Nephron (organoid): ENCODE data around the gene DLST.

ENCODE experiments used
- H3K27ac Mint-ChIP-seq, 3 experiments: 2 replicates each; pipeline ENCODE4 v1.8.0; 2020; ENCODE audit warnings: mixed read lengths in 3 of 3, mild to moderate bottlenecking in 2 of 3, moderate library complexity in 1 of 3
- H3K27me3 Mint-ChIP-seq: 2 replicates; pipeline ENCODE4 v1.8.0; 2021; ENCODE audit warnings: low read depth, mild to moderate bottlenecking, moderate library complexity, mixed read lengths
- H3K36me3 Mint-ChIP-seq: 2 replicates; pipeline ENCODE4 v1.8.0; 2020; ENCODE audit warnings: low read depth, mixed read lengths
- H3K4me1 Mint-ChIP-seq: 2 replicates; pipeline ENCODE4 v1.8.0; 2020; ENCODE audit warnings: mixed read lengths
- H3K4me3 Mint-ChIP-seq, 3 experiments: 2 replicates each; pipeline ENCODE4 v1.8.0; 2020; ENCODE audit warnings: mild to moderate bottlenecking in 3 of 3, mixed read lengths in 3 of 3, moderate library complexity in 2 of 3
- H3K9me3 Mint-ChIP-seq: 2 replicates; pipeline ENCODE4 v1.8.0; 2020; ENCODE audit warnings: mixed read lengths
- CTCF ChIP-seq, 3 experiments: fragments of 200-600 bp; sonication (generic); IDR thresholded peaks; one replicate each; pipeline ENCODE4 v1.5.0; 2021; ENCODE audit warnings: antibody characterized with exemption in 3 of 3; ENCODE audit not compliant: unreplicated experiment in 3 of 3

Gene DLST

GRCh38 chr14:74846968-74847665 lies 34.6 kb upstream of the DLST start:
- Mint-ChIP-seq H3K4me1 (peaks cover 49% of the 10 kb centered on the region), H3K27ac (peak overlapping the region; percentile 54 to 85 (median 55)), H3K36me3 (no peaks in the 10 kb centered on the region), H3K9me3 (no peaks in the 10 kb centered on the region), H3K4me3 (no peak overlapping the region), H3K27me3 (no peaks in the 10 kb centered on the region)
- no peak for TF ChIP-seq CTCF (IDR thresholded peaks at IDR 0.05; ENCODE audit: unreplicated experiment in 3 of 3)

GRCh38 chr14:74848768-74849167 lies 32.9 kb upstream of the DLST start:
- no peak for TF ChIP-seq CTCF (IDR thresholded peaks at IDR 0.05; ENCODE audit: unreplicated experiment in 3 of 3)
- H3K4me3 Mint-ChIP-seq = no peak overlapping the region
- no peaks in the 10 kb centered on the region for H3K27me3 Mint-ChIP-seq
- peaks cover 51% of the 10 kb centered on the region for H3K4me1 Mint-ChIP-seq
- H3K27ac Mint-ChIP-seq = no peak overlapping the region
- H3K36me3 Mint-ChIP-seq = no peaks in the 10 kb centered on the region
- no peaks in the 10 kb centered on the region for H3K9me3 Mint-ChIP-seq

GRCh38 chr14:74852922-74853530 lies 28.7 kb upstream of the DLST start:
- no peak for TF ChIP-seq CTCF (IDR thresholded peaks at IDR 0.05; ENCODE audit: unreplicated experiment in 3 of 3)
- peak overlapping the region; percentile 21 to 85 (median 72) for H3K27ac Mint-ChIP-seq
- no peaks in the 10 kb centered on the region for H3K27me3 Mint-ChIP-seq
- H3K36me3 Mint-ChIP-seq = no peaks in the 10 kb centered on the region
- no peak overlapping the region for H3K4me3 Mint-ChIP-seq
- no peaks in the 10 kb centered on the region for H3K9me3 Mint-ChIP-seq
- peaks cover 26% of the 10 kb centered on the region for H3K4me1 Mint-ChIP-seq

- H3K4me3 Mint-ChIP-seq = no peak overlapping the region
- H3K4me1 Mint-ChIP-seq = peaks cover 23% of the 10 kb centered on the region
- no peaks in the 10 kb centered on the region for H3K27me3 Mint-ChIP-seq
- H3K36me3 Mint-ChIP-seq = no peaks in the 10 kb centered on the region
- H3K27ac Mint-ChIP-seq = peak overlapping the region; percentile 45 to 85 (median 72)
- no peak for TF ChIP-seq CTCF (IDR thresholded peaks at IDR 0.05; ENCODE audit: unreplicated experiment in 3 of 3)
- no peaks in the 10 kb centered on the region for H3K9me3 Mint-ChIP-seq
These were observed 28.1 kb upstream of the DLST start for GRCh38 chr14:74853581-74853980.

- no peak overlapping the region for H3K27ac Mint-ChIP-seq
- no peak overlapping the region for H3K4me3 Mint-ChIP-seq
- no peaks in the 10 kb centered on the region for H3K36me3 Mint-ChIP-seq
These were observed 26.7 kb upstream of the DLST start for GRCh38 chr14:74855021-74855420.

More at GRCh38 chr14:74855021-74855420, 26.7 kb upstream of the DLST start:
- no peak for TF ChIP-seq CTCF (IDR thresholded peaks at IDR 0.05; ENCODE audit: unreplicated experiment in 3 of 3)
- Mint-ChIP-seq H3K9me3 (no peaks in the 10 kb centered on the region), H3K27me3 (no peaks in the 10 kb centered on the region), H3K4me1 (peaks cover 19% of the 10 kb centered on the region)
